H9 (cell line): Measurements from ENCODE around the gene CADPS2. TPM values are rescaled to one million over a fixed set of nuclear protein-coding genes. Genes with fewer than 3 reads are reported as not detected.
A peak's percentile ranks its signal among the peaks of the same experiment; 100 is the strongest.

Source experiments
- DNase-seq: peaks from one replicate; pipeline ENCODE4 v3.0.0-alpha.2; 2017
- H2AFZ ChIP-seq: one replicate; pipeline ENCODE4 v1.6.1; 2013; ENCODE audit warnings: mild to moderate bottlenecking, low read length, control low read depth, moderate library complexity
- H2AK5ac ChIP-seq: 2 replicates; pipeline ENCODE4 v1.6.1; 2013; ENCODE audit warnings: low read length, control low read depth, mixed read lengths; ENCODE audit not compliant: insufficient read length
- H2BK120ac ChIP-seq: one replicate; pipeline ENCODE4 v1.6.1; 2013; ENCODE audit warnings: low read depth, mild to moderate bottlenecking, low read length, control low read depth, inconsistent platforms; ENCODE audit not compliant: poor library complexity, severe bottlenecking
- H2BK12ac ChIP-seq: 2 replicates; pipeline ENCODE4 v1.6.1; 2013; ENCODE audit warnings: low read length, control low read depth, mixed read lengths, low read depth; ENCODE audit not compliant: insufficient read length
- H2BK15ac ChIP-seq: 2 replicates; pipeline ENCODE4 v1.6.1; 2013; ENCODE audit warnings: low read depth, low read length, control low read depth
- H2BK20ac ChIP-seq: one replicate; pipeline ENCODE4 v1.6.1; 2013; ENCODE audit warnings: low read depth, mild to moderate bottlenecking, low read length, control low read depth, inconsistent platforms; ENCODE audit not compliant: poor library complexity, severe bottlenecking
- H2BK5ac ChIP-seq: 2 replicates; pipeline ENCODE4 v1.6.1; 2013; ENCODE audit warnings: low read length, control low read depth, mixed read lengths; ENCODE audit not compliant: insufficient read length
- H3K14ac ChIP-seq: 2 replicates; pipeline ENCODE4 v1.6.1; 2013; ENCODE audit warnings: low read length, control low read depth; ENCODE audit not compliant: insufficient read depth
- H3K18ac ChIP-seq: 2 replicates; pipeline ENCODE4 v1.6.1; 2013; ENCODE audit warnings: low read depth, mild to moderate bottlenecking, mixed read lengths, low read length, control low read depth; ENCODE audit not compliant: insufficient read length
- H3K23ac ChIP-seq: 2 replicates; pipeline ENCODE4 v1.6.1; 2013; ENCODE audit warnings: low read length, control low read depth, mixed read lengths, low read depth; ENCODE audit not compliant: insufficient read length
- H3K23me2 ChIP-seq: 2 replicates; pipeline ENCODE4 v1.6.1; 2013; ENCODE audit warnings: low read depth, mild to moderate bottlenecking, mixed read lengths, low read length, control low read depth; ENCODE audit not compliant: insufficient read length, poor library complexity, severe bottlenecking
- H3K27ac ChIP-seq: 2 replicates; pipeline ENCODE4 v1.5.1; 2013; ENCODE audit warnings: low read length, control low read depth, mixed read lengths, low read depth; ENCODE audit not compliant: insufficient read length
- H3K27me3 ChIP-seq: 2 replicates; pipeline ENCODE4 v1.6.1; 2013; ENCODE audit warnings: low read length, control low read depth, inconsistent platforms; ENCODE audit not compliant: insufficient read depth
- H3K4ac ChIP-seq: 2 replicates; pipeline ENCODE4 v1.6.1; 2013; ENCODE audit warnings: low read depth, mild to moderate bottlenecking, control low read depth, inconsistent platforms, low read length, moderate library complexity
- H3K4me1 ChIP-seq: 2 replicates; pipeline ENCODE4 v1.6.1; 2013; ENCODE audit warnings: low read length, control low read depth, inconsistent platforms; ENCODE audit not compliant: insufficient read depth
- H3K4me2 ChIP-seq: 2 replicates; pipeline ENCODE4 v1.6.1; 2013; ENCODE audit warnings: low read length, control low read depth, mixed read lengths; ENCODE audit not compliant: insufficient read length, insufficient read depth
- H3K56ac ChIP-seq: 2 replicates; pipeline ENCODE4 v1.6.1; 2013; ENCODE audit warnings: low read depth, mild to moderate bottlenecking, mixed read lengths, low read length, control low read depth; ENCODE audit not compliant: insufficient read length
- H3K79me1 ChIP-seq: 2 replicates; pipeline ENCODE4 v1.6.1; 2013; ENCODE audit warnings: low read depth, mild to moderate bottlenecking, moderate library complexity, low read length, control low read depth, inconsistent platforms; ENCODE audit not compliant: insufficient read depth, poor library complexity, severe bottlenecking
- H3K79me2 ChIP-seq: 2 replicates; pipeline ENCODE4 v1.6.1; 2013; ENCODE audit warnings: low read length, control low read depth, inconsistent platforms; ENCODE audit not compliant: insufficient read depth
- H3K9ac ChIP-seq: 2 replicates; pipeline ENCODE4 v1.6.1; 2013; ENCODE audit warnings: low read length, control low read depth, mixed read lengths; ENCODE audit not compliant: insufficient read length; ENCODE audit errors: extremely low read depth
- H3K9me3 ChIP-seq: one replicate; pipeline ENCODE4 v1.6.1; 2013; ENCODE audit warnings: low read depth, low read length, inconsistent platforms; ENCODE audit not compliant: control insufficient read depth
- H3T11ph ChIP-seq: one replicate; pipeline ENCODE4 v1.6.1; 2013; ENCODE audit warnings: mild to moderate bottlenecking, low read length, control low read depth, inconsistent platforms
- H4K20me1 ChIP-seq: one replicate; pipeline ENCODE4 v1.6.1; 2013; ENCODE audit not compliant: control insufficient read depth, insufficient read length, insufficient read depth
- H4K5ac ChIP-seq: 2 replicates; pipeline ENCODE4 v1.6.1; 2013; ENCODE audit warnings: low read depth, mild to moderate bottlenecking, mixed read lengths, low read length, control low read depth; ENCODE audit not compliant: insufficient read length
- H4K8ac ChIP-seq: replicated peaks from 2 replicates; pipeline ENCODE4 v1.6.1; 2013; ENCODE audit warnings: low read length, control low read depth, mixed read lengths, low read depth; ENCODE audit not compliant: insufficient read length
- H4K91ac ChIP-seq: 2 replicates; pipeline ENCODE4 v1.6.1; 2013; ENCODE audit warnings: low read depth, mild to moderate bottlenecking, moderate library complexity, mixed read lengths, low read length, control low read depth; ENCODE audit not compliant: insufficient read length
- H3K27ac Mint-ChIP-seq, 3 experiments: 2 replicates in 2 of 3; 3 replicates in 1 of 3; pipeline ENCODE4 v1.8.0; 2020 to 2021; ENCODE audit warnings: mixed read lengths in 3 of 3, mild to moderate bottlenecking in 1 of 3, moderate library complexity in 1 of 3
- H3K27me3 Mint-ChIP-seq: 2 replicates; pipeline ENCODE4 v1.8.0; 2021; ENCODE audit warnings: low read depth, mild to moderate bottlenecking, moderate library complexity, mixed read lengths
- H3K36me3 Mint-ChIP-seq, 3 experiments: 2 replicates in 2 of 3; 3 replicates in 1 of 3; pipeline ENCODE4 v1.8.0; 2020 to 2021; ENCODE audit warnings: low read depth in 3 of 3, mixed read lengths in 3 of 3; ENCODE audit not compliant: insufficient read depth in 1 of 3
- H3K4me1 Mint-ChIP-seq, 2 experiments: 2 replicates each; pipeline ENCODE4 v1.8.0; 2020; ENCODE audit warnings: mixed read lengths in 2 of 2
- H3K4me3 Mint-ChIP-seq, 2 experiments: 2 replicates in 1 of 2; 3 replicates in 1 of 2; pipeline ENCODE4 v1.8.0; 2020 to 2021; ENCODE audit warnings: mild to moderate bottlenecking in 2 of 2, mixed read lengths in 2 of 2, moderate library complexity in 1 of 2
- H3K9me3 Mint-ChIP-seq, 2 experiments: 2 replicates in 1 of 2; 3 replicates in 1 of 2; pipeline ENCODE4 v1.8.0; 2020; ENCODE audit warnings: mild to moderate bottlenecking in 2 of 2, mixed read lengths in 2 of 2, moderate library complexity in 1 of 2
- CTCF ChIP-seq: fragments of 200-600 bp; sonication (generic); conservative IDR thresholded peaks from 3 replicates; pipeline ENCODE4 v1.8.0; 2021; ENCODE audit warnings: antibody characterized with exemption, mild to moderate bottlenecking
- WGBS: extraction: QIAGEN DNeasy Blood & Tissue Kit; methylation state at CpG from one replicate; pipeline ENCODE4 v1.1.7; 2013; ENCODE audit warnings: missing lambda C conversion rate, low lambda C conversion rate, mixed read lengths; ENCODE audit not compliant: insufficient read length; ENCODE audit errors: extremely low coverage; 5-methylcytosine and 5-hydroxymethylcytosine counted together
- total RNA-seq: library from RNA; stranded (reverse); gene quantifications from 2 replicates; pipeline ENCODE4 v1.2.1, GENCODE V29; 2021

Gene CADPS2
- total RNA-seq, 1 experiment from 2014 or later, result 7.1 TPM

GRCh38 chr7:122309421-122309820 is 576.8 kb downstream of the CADPS2 start:
- Histone ChIP-seq H3K9me3 (no peaks in the 10 kb centered on the region), H3K4ac (no peak overlapping the region), H3K4me1 (peaks cover 9% of the 10 kb centered on the region; the same call in 1 of the 2 replicates), H3K4me2 (peak overlapping the region; percentile 68), H4K20me1 (no peaks in the 10 kb centered on the region), H2AK5ac (no peak overlapping the region), H3K79me2 (no peaks in the 10 kb centered on the region; the same call in 1 of the 2 replicates), H3T11ph (no peak overlapping the region), H2BK15ac (no peak overlapping the region), H3K27ac (no peak overlapping the region), H2AFZ (no peak overlapping the region), H4K8ac (no peak overlapping the region), H3K23ac (no peak overlapping the region), H3K27me3 (peaks cover 16% of the 10 kb centered on the region; the same call in 1 of the 2 replicates), H3K14ac (no peak overlapping the region), H4K5ac (no peak overlapping the region), H2BK120ac (no peak overlapping the region), H2BK5ac (no peak overlapping the region), H3K18ac (no peak overlapping the region), H2BK20ac (no peak overlapping the region), H3K79me1 (no peaks in the 10 kb centered on the region), H2BK12ac (no peak overlapping the region), H4K91ac (no peak overlapping the region), H3K56ac (no peak overlapping the region), H3K9ac (peak overlapping the region; percentile 51), H3K23me2 (peaks cover 56% of the 10 kb centered on the region)
- H3K4me3 Mint-ChIP-seq, result peak overlapping the region; percentile 52 to 81
- WGBS, result no CpG with 5 or more reads among the region's 3 CpGs
- peaks cover 98% of the 10 kb centered on the region for H3K27me3 Mint-ChIP-seq
- H3K4me1 Mint-ChIP-seq, result peaks cover 56 to 63% of the 10 kb centered on the region in 2 experiments
- H3K36me3 Mint-ChIP-seq, result peaks cover 5 to 49% (median 10%) of the 10 kb centered on the region in 3 experiments
- no peak for DNase-seq
- no peaks in the 10 kb centered on the region for H3K9me3 Mint-ChIP-seq
- peak overlapping the region in 2 of 3 experiments; percentile 35 to 73; a peak in 3 of 7 replicates for H3K27ac Mint-ChIP-seq
- TF ChIP-seq CTCF, result no peak
